Transverse colon (tissue), 4 donors: Measurements from ENCODE around the gene TAF3.

Experiments used
- CTCF ChIP-seq, 5 experiments: fragments of 200-600 bp in 3 of 5; fragments of 450-650 bp in 2 of 5; sonication (generic) in 3 of 5; IDR thresholded peaks; 1 replicate in 2 of 5; 2 replicates in 3 of 5; pipeline ENCODE4 v1.5.1; 2016 to 2017; ENCODE audit warnings: antibody characterized with exemption in 5 of 5, inconsistent platforms in 3 of 5, mild to moderate bottlenecking in 2 of 5, moderate library complexity in 1 of 5
- EP300 ChIP-seq: sonication (generic); formaldehyde crosslinking; IDR thresholded peaks from one replicate; pipeline ENCODE4 v1.6.1; 2017; ENCODE audit warnings: antibody characterized with exemption, low read depth
- POLR2A ChIP-seq: fragments of 450-650 bp; IDR thresholded peaks from one replicate; pipeline ENCODE4 v1.6.1; 2016; ENCODE audit warnings: antibody characterized with exemption, mild to moderate bottlenecking, moderate library complexity
- POLR2AphosphoS5 ChIP-seq, 3 donors: sonication (generic); formaldehyde crosslinking; IDR thresholded peaks; one replicate each; pipeline ENCODE4 v1.6.1; 2016; ENCODE audit warnings: antibody characterized with exemption in 3 of 3

DNA sequence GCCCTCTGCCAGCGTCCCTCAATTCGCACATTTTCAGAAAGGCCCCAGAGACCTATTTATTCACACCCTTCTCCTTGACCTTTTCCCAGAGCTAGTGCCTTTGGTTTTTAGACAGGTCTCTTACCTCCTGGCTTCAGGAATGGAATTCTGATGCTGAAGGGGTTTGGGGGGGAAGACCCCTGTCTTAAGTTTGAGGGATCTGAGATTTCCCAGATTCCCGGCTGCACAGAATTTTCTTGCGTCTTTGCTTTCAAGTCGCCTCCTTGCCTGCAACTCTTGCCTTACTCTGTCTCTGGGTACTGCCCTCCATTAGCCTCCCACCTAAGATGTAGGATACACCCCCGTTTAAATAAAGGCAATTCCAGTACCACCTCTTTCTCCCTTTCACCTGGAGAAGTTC, 238.1 kb downstream of the TAF3 start:
- no peak for TF ChIP-seq EP300
- no peak for TF ChIP-seq CTCF (IDR thresholded peaks at IDR 0.05)
- TF ChIP-seq POLR2A: no peak
- TF ChIP-seq POLR2AphosphoS5 (IDR thresholded peaks at IDR 0.05): no peak
